KMS-11 (cell line): ENCODE results near the gene RAPGEF1.

ENCODE experiments used
- H2AFZ ChIP-seq: fragments of 200-600 bp; sonication (generic); 2 replicates; pipeline ENCODE4 v1.6.1; 2016; ENCODE audit warnings: antibody characterized with exemption, mixed run types, low read depth
- H3K27ac ChIP-seq: fragments of 200-600 bp; sonication (generic); 2 replicates; pipeline ENCODE4 v1.6.1; 2016; ENCODE audit warnings: mild to moderate bottlenecking, mixed run types
- H3K27me3 ChIP-seq: fragments of 200-600 bp; sonication (generic); 2 replicates; pipeline ENCODE4 v1.6.1; 2017; ENCODE audit warnings: mild to moderate bottlenecking, low read depth, mixed run types, moderate library complexity; ENCODE audit not compliant: insufficient read depth
- H3K36me3 ChIP-seq: fragments of 200-600 bp; sonication (generic); 2 replicates; pipeline ENCODE4 v1.6.1; 2017; ENCODE audit warnings: mild to moderate bottlenecking, mixed run types; ENCODE audit not compliant: insufficient read depth
- H3K4me1 ChIP-seq: fragments of 200-600 bp; sonication (generic); 2 replicates; pipeline ENCODE4 v1.6.1; 2016; ENCODE audit warnings: mild to moderate bottlenecking, low read depth, mixed run types; ENCODE audit not compliant: poor library complexity, severe bottlenecking
- H3K4me2 ChIP-seq: fragments of 200-600 bp; sonication (generic); 2 replicates; pipeline ENCODE4 v1.7.0; 2016; ENCODE audit warnings: mild to moderate bottlenecking, mixed run types
- H3K4me3 ChIP-seq: fragments of 200-600 bp; sonication (generic); IDR thresholded peaks from 2 replicates; pipeline ENCODE4 v1.6.1; 2017; ENCODE audit warnings: low read depth, low read length, mixed read lengths; ENCODE audit not compliant: insufficient read depth
- H3K79me2 ChIP-seq: fragments of 200-600 bp; sonication (generic); 2 replicates; pipeline ENCODE4 v1.6.1; 2016; ENCODE audit warnings: low read depth, mixed run types; ENCODE audit not compliant: insufficient read depth
- H3K9ac ChIP-seq: fragments of 200-600 bp; sonication (generic); 2 replicates; pipeline ENCODE4 v1.6.1; 2016; ENCODE audit warnings: mild to moderate bottlenecking, mixed run types
- H4K20me1 ChIP-seq: fragments of 200-600 bp; sonication (generic); 2 replicates; pipeline ENCODE4 v1.6.1; 2016; ENCODE audit warnings: mild to moderate bottlenecking, mixed run types; ENCODE audit not compliant: insufficient read depth
- TF ChIP-seq, protein P1 (sequence below): fragments of 200-600 bp; sonication (generic); conservative IDR thresholded peaks from 2 replicates; pipeline ENCODE4 v1.6.1; 2017; ENCODE audit warnings: low read depth, mild to moderate bottlenecking, antibody characterized with exemption, low read length, moderate library complexity, mixed read lengths

Gene RAPGEF1

DNA sequence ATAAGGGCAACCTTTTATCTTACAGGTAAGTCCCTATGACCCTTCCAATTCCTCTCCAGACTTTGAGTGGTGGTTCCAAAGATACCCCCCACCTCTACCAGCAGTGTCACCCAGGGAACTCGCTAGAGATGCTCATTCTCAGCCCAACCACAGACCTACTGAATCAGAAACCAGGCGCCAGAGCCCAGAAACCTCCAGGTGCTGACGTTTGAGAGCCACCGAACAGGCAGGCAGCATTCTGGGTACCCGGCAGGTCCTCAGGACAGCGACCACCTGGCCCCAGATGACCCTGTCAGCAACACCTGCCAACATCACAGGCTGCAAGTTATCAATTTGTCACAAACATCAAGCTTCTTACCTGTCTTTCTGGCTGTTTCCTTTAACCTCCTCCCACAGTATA lies 19.5 kb downstream of the RAPGEF1 start:
- 0 out of 2 replicates have a peak, but pooled peaks cover 3% of the 10 kb centered on the region for H4K20me1 ChIP-seq
- no peaks in the 10 kb centered on the region for H3K27me3 ChIP-seq
- H3K4me2 ChIP-seq, result peak overlapping the region; percentile 81
- H3K36me3 ChIP-seq, result no peaks in the 10 kb centered on the region
- TF ChIP-seq, protein P1, sequence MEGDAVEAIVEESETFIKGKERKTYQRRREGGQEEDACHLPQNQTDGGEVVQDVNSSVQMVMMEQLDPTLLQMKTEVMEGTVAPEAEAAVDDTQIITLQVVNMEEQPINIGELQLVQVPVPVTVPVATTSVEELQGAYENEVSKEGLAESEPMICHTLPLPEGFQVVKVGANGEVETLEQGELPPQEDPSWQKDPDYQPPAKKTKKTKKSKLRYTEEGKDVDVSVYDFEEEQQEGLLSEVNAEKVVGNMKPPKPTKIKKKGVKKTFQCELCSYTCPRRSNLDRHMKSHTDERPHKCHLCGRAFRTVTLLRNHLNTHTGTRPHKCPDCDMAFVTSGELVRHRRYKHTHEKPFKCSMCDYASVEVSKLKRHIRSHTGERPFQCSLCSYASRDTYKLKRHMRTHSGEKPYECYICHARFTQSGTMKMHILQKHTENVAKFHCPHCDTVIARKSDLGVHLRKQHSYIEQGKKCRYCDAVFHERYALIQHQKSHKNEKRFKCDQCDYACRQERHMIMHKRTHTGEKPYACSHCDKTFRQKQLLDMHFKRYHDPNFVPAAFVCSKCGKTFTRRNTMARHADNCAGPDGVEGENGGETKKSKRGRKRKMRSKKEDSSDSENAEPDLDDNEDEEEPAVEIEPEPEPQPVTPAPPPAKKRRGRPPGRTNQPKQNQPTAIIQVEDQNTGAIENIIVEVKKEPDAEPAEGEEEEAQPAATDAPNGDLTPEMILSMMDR, result no peak
- no peak overlapping the region for H2AFZ ChIP-seq
- H3K9ac ChIP-seq, result no peak overlapping the region
- H3K79me2 ChIP-seq, result peaks cover 98% of the 10 kb centered on the region
- H3K4me1 ChIP-seq, result peaks cover 72% of the 10 kb centered on the region
- H3K4me3 ChIP-seq, result no peak overlapping the region
- peak overlapping the region; percentile 57 for H3K27ac ChIP-seq

DNA sequence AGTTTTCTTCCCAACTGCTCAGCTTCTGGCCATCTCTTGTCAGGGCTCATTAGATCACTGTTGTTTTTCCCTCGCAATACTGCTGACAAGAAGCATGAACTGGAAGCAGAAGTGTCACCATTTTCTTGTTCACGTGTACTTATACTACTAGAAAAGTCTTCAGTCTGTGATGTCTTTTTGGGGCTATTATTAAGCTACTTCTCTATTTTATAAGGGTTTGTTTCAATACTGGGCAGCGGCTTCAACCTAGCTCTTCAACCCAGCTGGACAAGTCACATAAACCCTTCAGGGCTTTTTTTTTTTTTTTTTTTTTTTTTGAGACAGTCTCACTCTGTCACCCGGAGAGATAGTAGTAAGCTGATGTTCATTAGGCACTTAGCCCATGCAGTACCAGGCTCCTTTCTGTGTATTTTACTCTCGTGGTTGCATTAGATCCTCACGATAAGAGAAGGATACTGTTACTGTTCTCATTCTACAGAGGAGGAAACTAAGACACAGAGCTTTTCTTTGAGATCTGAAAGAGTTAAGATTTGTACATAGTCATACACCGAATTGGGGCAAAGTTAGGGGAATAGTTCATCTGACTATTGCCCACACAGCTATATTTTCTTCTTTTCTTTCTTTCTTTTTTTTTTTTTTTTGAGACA lies 20.5 kb downstream of the RAPGEF1 start:
- no peak overlapping the region for H2AFZ ChIP-seq
- H3K4me2 ChIP-seq, result peak overlapping the region; percentile 81
- TF ChIP-seq, protein P1, result no peak
- H3K36me3 ChIP-seq, result no peaks in the 10 kb centered on the region
- H3K27ac ChIP-seq, result peak overlapping the region; percentile 57; the same call in 1 of the 2 replicates
- H3K9ac ChIP-seq, result no peak overlapping the region
- H3K4me3 ChIP-seq, result no peak overlapping the region
- H3K27me3 ChIP-seq, result no peaks in the 10 kb centered on the region
- peaks cover 98% of the 10 kb centered on the region for H3K79me2 ChIP-seq
- H3K4me1 ChIP-seq, result peaks cover 62% of the 10 kb centered on the region
- H4K20me1 ChIP-seq, result 0 out of 2 replicates have a peak, but pooled peaks cover 3% of the 10 kb centered on the region

DNA sequence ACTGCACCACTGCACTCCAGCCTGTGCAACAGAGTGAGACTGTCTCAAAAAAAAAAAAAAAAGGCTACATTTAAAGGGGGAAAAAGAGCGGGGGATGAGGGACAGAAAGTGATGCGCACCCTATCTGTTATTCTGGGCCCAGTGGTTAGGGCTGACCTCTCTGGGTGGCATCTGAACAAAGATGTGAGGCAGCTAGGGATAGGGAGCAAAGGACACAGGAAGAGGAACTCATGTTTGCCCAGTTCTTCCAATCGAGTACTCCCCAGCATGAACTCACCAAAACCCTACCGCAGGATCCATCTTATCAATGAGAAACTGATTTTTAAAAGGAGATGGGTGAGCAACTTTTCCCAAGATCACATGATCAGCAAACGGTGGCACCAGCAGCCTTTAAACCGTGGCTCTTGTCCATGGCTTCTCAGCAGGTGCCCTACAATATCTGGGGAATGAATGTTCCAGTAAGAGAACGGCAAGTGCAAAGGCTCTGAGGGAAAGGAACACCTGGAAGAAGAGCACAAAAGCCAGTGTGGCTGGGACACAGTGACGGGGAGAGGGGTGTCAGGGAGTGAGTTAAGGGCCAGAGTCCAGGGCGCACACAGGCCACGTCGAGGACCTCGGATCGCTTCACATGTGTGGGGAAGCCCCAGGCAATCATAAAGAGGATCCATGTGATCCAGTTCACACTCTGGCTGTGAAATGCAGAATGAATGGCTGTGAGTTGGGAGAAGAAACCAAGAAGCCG lies 22.0 kb downstream of the RAPGEF1 start:
- TF ChIP-seq, protein P1, result no peak
- Histone ChIP-seq H3K4me3 (no peak overlapping the region), H3K27ac (no peak overlapping the region), H3K36me3 (no peaks in the 10 kb centered on the region), H3K4me2 (no peak overlapping the region), H3K4me1 (peaks cover 49% of the 10 kb centered on the region), H3K9ac (no peak overlapping the region), H4K20me1 (0 out of 2 replicates have a peak, but pooled peaks cover 3% of the 10 kb centered on the region), H3K27me3 (no peaks in the 10 kb centered on the region), H3K79me2 (peaks cover 98% of the 10 kb centered on the region), H2AFZ (no peak overlapping the region)

DNA sequence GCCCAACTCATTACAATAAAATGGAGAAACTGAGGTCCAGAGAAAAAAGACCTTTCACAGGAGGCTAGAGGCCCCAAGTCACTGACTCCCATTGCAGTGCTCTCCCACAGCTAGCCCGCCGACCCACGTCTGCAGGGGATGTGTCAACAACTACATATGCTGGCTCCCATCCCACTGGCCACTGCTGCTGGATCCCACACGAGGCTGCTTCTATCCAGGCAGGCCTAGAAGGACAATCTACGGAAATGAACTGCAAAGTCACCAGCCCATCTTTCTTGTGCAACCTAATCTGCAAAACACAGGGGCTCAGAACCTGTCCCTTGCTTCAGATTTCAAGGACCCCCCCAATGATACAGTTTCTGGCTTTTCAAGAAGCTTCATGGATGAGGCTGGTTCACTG lies 24.0 kb downstream of the RAPGEF1 start:
- H2AFZ ChIP-seq, result no peak overlapping the region
- H4K20me1 ChIP-seq, result peaks cover 3% of the 10 kb centered on the region; the same call in 1 of the 2 replicates
- peaks cover 98% of the 10 kb centered on the region for H3K79me2 ChIP-seq

More for the DNA sequence above, 24.0 kb downstream of the RAPGEF1 start:
- H3K4me3 ChIP-seq, result no peak overlapping the region
- H3K4me1 ChIP-seq, result peaks cover 29% of the 10 kb centered on the region
- H3K36me3 ChIP-seq, result no peaks in the 10 kb centered on the region
- TF ChIP-seq, protein P1, result no peak
- no peak overlapping the region for H3K9ac ChIP-seq
- no peak overlapping the region for H3K27ac ChIP-seq
- no peak overlapping the region for H3K4me2 ChIP-seq
- no peaks in the 10 kb centered on the region for H3K27me3 ChIP-seq
